HG02885 (cell line): Measurements from ENCODE around the gene MYB.

Source experiments
- ATAC-seq: cut with Tn5 transposase; IDR thresholded peaks from one replicate; pipeline ENCODE4 v1.9.1; 2021; ENCODE audit warnings: mild to moderate bottlenecking; ENCODE audit not compliant: unreplicated experiment, poor library complexity

The MYB gene

DNA sequence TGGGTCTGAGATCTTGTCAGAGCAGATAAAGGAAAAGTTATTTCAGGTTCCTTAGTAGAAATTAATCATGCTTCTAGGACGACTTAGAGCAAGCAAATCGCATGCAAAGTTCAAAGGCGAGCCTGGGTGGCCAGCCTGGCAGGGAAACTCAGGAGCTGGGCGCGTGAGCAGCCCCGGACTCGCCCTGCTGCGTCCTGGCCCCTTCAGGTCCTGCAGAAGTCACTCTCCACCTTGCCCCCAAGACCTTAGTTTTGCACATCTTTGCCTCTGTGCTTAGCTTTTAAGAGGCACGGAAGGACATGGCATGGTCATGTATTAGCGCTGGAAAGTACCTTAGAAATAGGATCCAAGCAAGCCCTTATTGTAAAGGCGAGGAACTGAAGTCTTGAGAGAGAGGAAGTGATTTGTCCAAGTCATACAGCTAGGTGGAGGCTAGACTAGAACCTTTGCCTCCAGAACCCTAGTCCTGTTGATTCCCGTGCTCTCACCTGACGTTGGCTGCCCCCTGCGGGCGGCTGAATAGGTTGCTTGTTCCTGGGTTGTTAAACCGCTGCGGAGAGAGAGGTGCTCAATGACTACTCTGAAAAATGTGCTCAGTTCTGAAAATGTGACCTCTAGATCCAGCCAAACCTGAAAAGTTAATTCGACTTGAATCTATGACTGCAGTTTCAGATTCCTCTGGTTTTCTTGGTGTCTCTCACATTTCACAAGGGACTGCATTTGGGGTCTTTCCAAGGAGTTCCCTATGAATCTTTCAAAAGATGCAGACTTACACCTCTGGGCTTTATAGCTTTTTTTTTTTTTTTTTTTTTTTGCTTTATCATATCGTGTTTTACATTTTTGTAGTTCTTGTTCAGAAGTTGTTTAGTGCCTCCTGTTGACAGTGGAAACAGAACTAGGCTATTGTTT lies 2.7 kb downstream of the MYB start:
- ATAC-seq, result peak; percentile 32

DNA sequence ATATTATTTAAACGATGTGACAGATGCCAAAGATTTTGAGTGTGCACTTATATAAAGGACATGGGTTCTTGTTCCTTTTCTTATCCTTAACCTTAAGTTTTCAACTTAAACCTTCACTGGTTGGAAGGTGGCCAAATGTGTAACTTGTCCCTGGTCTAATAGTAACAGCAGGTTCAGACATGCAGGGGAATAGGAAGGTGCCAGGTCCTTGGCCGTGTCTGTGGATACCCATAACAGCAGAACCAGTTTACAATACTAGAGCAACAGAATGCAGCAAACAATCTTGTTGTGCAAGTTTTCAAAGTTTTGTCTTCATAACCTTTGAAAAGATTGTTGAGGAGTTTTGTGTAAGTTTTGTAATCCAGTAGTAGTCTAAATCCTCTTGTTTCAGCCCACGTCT lies 4.4 kb downstream of the MYB start:
- no peak for ATAC-seq

DNA sequence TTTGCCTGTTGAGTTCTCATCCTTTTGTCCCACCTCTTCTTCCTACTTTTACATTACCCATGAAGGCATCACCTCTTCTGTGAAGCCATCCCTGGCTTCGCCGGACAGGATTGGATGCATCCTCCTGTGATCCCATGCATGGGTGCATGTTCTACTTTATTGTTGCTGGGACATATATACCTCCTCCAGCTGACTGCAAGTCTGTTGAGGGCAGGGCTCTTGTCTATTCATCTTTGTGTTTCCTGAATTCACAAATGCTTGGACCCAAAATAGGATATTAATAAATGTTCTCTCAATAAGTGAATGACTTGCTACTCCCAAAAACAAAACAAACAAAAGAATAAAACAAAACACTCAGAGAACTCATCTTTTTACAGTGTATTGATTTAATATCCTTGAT lies 5.1 kb downstream of the MYB start:
- ATAC-seq, result no peak

DNA sequence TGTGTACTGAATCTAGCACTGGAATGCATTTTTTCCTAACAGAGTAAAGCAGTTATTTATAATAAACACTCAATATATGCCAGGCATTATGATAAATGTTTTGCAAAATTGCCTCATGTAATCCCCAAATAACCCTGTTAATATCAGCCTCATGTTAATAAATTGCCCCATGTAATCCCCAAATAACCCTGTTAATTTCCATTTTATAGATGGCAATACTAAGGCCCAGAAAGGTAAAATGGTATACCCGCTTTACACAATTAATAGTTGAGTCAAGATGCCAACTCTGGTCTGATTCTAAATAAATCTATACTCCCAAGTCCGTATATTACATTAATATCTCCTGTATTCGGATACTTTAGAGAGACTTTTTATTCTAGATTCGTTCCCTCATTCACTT lies 6.3 kb downstream of the MYB start:
- no peak for ATAC-seq

DNA sequence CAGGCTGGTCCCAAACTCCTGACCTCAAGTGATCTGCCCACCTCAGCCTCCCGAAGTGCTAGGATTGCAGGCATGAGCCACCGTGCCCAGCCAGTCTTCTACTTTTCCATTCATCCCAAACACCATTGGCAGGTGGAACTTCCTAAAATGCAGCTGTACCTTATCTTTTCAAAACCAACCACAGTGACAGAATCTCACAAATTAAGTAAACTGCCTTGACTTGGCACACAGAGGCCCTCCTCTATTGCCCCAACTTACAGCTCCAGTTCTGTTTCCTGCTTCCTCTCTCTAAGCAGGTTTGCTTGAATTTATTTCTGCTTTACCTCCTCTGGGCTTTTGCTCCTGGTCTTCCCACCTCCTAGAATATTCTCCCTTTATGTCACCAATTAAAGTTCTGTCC lies 7.6 kb downstream of the MYB start:
- ATAC-seq, result no peak

DNA sequence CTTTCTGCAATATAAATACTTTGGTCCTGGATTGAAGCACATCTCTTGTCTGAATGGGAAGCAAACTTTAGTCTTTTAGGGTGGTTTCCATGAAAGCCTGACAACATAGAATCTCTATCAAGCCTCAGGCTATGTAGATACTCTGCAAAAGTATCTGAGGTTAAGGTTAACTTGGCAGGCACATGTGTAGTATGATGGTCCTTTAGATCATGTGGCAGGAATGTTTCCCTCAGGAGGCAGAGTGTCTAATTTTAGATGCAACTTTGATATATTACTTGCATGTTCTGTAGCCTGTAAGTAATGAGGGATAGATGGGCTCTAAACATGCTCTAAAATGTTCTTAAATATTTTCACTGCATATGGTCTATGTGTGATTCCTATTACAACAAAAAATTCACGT lies 8.2 kb downstream of the MYB start:
- ATAC-seq, result no peak

DNA sequence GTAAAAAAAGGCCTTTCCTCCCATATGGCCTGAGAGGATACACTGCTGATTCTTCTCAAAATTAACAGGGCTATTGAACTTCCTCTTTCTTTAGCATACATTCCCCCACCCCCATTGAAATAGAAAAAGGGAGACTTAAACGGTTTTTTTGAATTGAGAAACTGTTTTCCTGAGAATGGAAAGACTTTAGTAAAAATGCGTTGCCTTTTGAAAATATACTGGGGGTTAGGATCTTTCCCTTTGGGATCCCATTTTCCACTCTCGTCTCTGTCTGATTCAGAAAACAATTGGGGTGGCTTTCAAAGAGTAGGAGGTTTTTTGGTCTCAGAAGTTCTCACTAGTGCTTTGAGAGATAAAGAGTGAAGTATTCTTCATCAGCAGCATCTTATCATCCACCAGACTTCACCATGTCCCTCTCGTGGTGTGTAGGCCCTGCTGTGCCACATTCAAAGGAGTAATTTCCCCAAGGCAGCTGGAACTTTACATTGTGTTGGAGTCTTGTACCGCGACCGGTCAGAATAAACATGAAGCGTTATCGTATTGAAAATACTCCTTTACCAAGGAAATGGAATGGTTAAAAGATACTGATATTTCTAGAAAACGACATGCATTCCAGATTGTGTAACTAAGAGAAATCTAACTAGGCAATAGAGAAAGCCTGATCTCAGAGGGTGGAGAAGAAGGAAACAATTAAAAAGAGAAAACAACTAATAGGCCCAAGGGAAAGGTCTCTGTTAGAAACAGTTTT lies 10.6 kb downstream of the MYB start:
- no peak for ATAC-seq

DNA sequence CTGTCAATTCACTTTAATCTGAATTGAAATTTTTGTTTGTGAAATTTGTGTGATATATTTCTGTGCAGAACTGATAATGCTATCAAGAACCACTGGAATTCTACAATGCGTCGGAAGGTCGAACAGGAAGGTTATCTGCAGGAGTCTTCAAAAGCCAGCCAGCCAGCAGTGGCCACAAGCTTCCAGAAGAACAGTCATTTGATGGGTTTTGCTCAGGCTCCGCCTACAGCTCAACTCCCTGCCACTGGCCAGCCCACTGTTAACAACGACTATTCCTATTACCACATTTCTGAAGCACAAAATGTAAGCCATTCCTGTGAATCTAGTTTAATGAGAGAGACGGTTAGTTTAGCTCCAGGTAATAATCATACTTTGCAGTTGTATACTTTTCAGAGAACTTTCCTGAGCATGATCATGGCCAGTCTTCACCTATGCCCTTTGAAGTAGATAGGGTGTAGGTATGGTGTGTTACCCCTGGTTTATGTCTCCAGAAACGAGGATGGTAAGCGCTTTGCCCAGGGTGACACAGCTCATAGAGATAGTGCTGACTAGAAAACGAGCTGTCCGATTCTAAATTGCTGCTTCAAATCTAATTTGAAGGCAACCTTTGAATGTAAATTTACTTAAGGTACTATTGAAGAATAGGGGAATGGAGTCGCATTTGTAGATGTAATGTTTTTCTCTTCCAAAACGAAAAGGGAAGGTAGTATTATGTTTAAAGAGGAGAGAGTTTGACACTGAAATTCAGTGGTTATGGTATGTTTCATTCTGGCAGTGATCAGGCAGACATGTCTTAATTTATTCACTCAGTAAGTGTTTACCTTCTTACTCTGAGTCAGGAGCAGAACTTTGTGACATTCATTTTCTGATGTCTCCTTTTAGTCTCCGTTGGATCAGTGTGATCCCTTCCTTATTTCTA lies 11.4 kb downstream of the MYB start:
- no peak for ATAC-seq

DNA sequence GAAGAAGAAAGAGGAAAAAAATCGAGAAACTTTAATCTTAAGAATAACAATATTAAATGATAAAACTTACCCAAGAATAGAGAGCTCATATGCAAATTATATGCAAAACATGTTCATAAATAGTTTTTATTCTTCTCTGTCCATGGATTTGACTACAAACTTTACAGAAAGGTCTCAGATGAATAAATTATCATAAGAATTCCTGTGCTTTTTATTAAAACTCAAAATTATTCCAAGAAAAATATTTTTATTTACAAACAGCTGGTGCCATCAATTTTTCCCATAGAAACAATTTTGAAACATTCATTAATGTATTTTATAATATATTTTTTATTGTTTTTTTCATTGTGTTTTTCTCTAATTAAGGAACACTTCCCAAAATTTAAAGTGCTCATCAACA lies 12.1 kb downstream of the MYB start:
- ATAC-seq, result no peak

DNA sequence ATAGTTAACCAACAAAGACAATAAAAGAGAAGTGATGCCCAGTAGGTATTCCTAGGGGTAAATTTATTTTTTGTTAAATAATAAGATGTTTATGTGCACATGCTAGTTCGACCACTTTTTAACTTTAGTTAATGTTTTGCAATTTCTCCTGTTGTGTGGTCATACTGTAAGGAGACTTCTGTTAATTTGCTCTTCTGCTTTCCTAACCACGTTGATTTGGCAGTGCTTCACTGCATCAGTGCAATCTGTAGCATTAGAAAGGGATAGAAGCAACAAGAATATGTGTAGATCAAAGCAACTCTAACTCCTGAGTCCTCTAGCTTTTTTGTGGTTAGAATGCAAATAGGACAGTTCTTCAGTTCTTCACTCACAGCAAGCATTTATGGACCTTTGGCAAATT lies 13.9 kb downstream of the MYB start:
- no peak for ATAC-seq

DNA sequence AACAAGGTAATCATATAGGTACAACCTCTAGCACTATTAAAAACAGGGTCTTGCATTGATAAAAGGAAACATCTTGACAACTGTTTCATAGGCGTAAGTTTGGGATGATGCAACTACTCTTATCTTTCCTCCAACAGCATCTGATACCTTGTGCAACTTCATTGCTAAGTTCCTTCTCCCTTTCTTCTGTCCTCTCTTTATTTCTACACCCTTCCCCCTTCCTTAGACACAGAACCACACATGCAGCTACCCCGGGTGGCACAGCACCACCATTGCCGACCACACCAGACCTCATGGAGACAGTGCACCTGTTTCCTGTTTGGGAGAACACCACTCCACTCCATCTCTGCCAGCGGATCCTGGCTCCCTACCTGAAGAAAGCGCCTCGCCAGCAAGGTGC lies 14.4 kb downstream of the MYB start:
- no peak for ATAC-seq

DNA sequence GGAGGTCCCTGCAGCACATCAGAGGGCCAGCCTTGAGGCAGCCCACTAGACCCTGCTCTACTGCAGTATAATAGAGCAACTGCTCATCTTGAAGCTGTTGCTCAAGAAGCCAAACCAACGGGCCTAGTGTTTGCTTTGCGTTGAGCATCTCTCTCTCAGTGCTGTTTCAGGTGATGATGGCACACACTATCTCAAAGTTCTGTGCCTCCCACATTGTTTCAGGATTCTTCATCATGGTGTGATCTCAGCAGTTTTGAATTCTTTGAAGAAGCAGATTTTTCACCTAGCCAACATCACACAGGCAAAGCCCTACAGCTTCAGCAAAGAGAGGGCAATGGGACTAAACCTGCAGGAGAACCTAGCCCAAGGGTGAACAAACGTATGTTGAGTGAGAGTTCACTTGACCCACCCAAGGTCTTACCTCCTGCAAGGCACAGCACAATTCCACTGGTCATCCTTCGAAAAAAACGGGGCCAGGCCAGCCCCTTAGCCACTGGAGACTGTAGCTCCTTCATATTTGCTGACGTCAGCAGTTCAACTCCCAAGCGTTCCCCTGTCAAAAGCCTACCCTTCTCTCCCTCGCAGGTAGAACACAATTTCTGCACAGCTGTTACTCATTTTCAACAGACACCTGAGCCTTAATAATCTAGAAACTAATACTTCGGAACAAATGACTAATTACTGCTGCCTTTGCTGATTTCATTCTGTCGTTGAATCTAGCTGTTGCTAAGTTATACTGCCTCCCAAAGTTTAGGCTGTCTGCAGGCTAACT lies 15.8 kb downstream of the MYB start:
- no peak for ATAC-seq

DNA sequence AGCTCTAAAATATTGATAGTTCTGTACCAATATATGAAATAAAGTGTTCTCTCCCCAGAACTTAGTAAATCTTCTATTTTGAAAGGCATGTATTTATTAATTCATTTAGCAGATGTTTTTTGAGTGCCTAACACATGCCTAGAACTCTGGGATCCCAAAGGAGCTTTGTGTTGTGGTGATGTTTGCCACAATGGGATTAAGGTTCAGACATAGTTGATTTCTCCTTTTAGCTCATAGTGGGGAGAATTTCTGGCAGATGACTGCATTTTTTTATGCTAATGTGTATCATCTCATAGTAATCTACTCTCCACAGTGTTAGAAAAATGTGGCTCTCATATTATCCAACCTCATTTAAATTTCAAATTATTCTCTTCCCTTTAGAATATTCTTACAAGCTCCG lies 21.7 kb downstream of the MYB start:
- ATAC-seq, result no peak

DNA sequence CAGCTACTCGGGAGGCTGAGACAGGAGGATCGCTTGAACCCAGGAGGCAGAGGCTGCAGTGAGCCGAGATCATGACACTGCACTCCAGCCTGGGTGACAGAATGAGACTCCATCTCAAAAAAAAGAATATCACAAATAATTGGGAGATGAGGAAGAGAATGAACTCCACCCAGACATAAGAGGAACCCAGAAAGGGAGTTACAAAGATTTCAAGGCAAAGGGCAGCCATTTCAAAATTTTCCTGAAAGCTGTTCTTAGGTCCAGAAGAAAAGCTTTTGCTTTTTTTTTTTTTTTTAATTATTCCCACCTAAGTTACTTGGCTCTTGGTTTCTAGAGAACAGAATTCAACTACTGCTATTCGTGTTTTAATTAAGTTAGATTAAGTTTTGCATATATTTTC lies 23.8 kb downstream of the MYB start:
- ATAC-seq, result no peak

DNA sequence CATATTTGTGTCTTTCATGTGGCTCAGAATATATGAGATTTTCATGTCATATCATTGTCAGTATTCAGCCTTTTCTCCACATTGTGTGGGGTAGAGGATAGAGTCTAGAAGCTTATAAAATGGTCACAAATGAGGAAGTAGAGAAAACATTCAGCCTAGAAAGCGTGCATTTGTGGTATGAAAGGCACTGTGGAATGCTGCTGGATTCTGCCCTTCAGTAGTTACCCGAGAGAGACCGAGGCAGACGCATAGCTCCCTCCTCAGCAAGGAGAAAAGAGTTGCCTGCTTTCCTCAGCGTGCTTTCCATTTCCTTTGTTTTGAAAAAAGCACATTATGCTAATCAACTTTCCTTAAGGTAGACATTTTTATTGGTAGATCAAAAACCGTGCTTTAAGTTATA lies 28.7 kb downstream of the MYB start:
- no peak for ATAC-seq

DNA sequence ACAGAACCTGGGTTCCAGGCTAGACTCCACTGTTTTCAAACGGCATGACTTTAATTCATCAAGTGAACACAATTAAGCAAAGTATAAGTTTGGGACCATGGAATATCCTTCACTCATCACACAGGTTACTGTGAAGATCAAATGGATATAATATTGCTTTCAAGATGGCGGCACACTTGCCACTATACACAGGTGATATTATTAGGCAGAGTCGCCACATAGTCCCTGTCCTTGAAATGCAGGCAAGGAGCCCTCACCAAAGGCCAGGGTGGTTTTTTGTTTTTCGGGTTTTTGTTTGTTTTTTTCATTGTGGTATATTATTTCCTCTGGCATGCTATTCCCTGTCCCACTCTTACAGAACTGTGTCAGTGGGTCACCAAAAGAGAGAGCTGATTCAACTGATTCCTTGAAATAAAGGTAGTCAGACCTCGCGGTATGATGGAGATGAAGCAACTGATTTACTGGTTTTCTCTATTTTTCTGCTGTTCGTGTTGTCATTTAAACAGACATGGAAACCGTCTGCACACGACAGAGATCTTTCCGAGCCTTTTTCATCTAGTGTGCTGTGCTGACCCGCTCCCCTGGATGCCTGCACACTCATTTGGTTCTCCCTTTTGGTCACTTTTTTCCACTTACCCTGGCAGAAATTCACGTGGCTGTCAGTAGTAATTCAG lies 29.7 kb downstream of the MYB start:
- ATAC-seq, result no peak

DNA sequence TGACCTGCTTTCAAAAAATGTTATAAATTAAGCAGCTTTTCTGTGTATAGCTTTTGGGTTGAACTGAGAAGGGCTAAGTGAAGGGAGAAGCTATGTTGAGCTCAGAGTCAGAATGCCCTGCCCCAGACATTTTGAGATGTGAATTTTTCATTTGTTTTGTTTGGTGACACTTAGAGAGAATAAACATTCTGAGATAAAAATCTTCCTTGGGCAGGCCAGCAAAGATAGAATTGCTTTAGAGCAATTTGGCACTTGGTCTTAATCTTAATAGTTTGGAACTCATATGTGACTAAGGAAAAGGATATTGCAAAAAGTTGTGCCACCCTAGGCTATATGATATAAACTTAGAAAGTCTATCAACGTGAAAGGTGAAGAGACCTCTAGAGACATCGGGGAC lies 30.2 kb downstream of the MYB start:
- no peak for ATAC-seq

DNA sequence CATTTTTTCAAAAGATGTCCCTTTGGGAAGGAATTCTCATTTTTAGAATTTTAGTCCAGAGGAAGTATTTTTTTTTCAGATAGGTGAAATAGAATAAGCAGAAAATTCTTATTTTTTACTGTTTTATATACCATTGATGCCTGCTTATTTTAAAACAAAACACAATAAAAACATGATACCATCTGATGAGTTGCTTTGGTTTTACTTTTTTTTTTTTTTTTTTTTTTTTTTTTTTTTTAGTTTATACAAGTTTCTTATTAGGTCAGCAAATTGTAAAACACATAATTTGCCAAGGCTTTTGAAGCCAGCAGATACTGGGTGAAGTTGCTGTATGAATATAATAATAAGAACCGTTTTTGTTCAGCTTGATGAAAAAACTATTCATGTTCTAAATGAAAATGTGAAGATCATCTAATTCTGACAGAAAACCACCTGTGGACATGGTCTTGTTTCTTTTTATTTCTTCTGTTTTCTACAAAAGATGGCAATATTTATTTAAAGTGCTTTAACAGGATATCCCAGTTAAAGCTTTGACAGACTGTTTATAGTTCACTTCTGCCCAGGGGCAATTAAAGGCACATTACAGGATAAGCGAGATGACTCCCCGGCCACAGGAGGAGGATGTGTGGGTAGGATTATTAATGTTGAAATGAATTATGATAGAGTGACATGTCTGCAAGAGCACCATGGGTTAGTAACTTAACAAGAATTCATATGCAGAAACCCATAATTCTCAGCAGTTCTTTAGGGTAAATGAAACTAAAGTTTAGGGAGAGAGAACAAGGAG lies 31.1 kb downstream of the MYB start:
- no peak for ATAC-seq

DNA sequence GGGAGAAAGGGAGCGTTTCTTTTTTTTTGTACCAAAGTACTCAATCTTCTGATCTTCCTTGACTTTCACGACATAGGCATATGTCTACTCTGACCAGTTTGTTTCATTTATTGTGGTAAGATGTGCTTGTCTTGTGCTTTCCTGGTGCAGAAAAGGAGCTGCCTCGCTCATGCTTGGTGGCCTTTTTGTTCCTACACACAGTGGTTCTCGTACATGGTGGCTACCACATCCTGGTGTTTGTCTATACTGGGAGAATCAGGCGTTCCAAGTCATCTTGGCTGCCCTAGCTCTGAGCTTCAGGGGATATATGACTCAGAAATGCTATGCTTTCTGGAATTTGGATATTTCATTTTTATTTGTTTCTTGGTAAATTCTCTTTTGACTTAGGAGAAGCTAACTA lies 31.8 kb downstream of the MYB start:
- ATAC-seq, result no peak
